Caco-2 (cell line): Measurements from ENCODE around the gene OGFOD1. TPM values are rescaled to one million over a fixed set of nuclear protein-coding genes. Genes with fewer than 3 reads are reported as not detected.

Experiments
- BruUV-seq: library from RNA; stranded (reverse); fragments of 400-500 nt; replicated peaks from 2 replicates; lab custom pipeline; 2021; lab: Mats Ljungman, UMichigan
- CTCF ChIA-PET: fragments of 300-600 bp; sonication (Branson Sonifier 250); formaldehyde crosslinking; loops from one replicate; lab custom pipeline; 2022; ENCODE audit warnings: antibody characterized with exemption; lab: Charles Lee
- POLR2A ChIA-PET: fragments of 300-600 bp; sonication (Branson Sonifier 250); formaldehyde crosslinking; loops from one replicate; lab custom pipeline; 2022; ENCODE audit warnings: antibody characterized with exemption; lab: Charles Lee
- DNase-seq, 2 experiments: peaks; one replicate each; pipeline versions ENCODE4 v3.0.0 to v3.0.0-alpha.2; 2020 to 2022
- H3K27me3 ChIP-seq: replicated peaks from 2 replicates; pipeline ENCODE4 v1.6.0; 2011; ENCODE audit warnings: low read length; ENCODE audit not compliant: control insufficient read depth, insufficient read depth
- H3K36me3 ChIP-seq: 2 replicates; pipeline ENCODE4 v1.5.1; 2011; ENCODE audit warnings: low read length; ENCODE audit not compliant: control insufficient read depth, insufficient read depth
- H3K4me1 ChIP-seq: fragments of 250-450 bp; sonication (Bioruptor Pico); 2 replicates; pipeline ENCODE4 v1.5.1; 2020; ENCODE audit warnings: mild to moderate bottlenecking
- H3K4me3 ChIP-seq: 2 replicates; pipeline ENCODE4 v1.5.1; 2011; ENCODE audit warnings: low read depth, mild to moderate bottlenecking, control low read depth, low read length
- H3K9me3 ChIP-seq: fragments of 250-450 bp; sonication (Bioruptor Pico); 2 replicates; pipeline ENCODE4 v1.5.1; 2020; ENCODE audit warnings: mild to moderate bottlenecking, moderate library complexity
- H3K27ac Mint-ChIP-seq: one replicate; pipeline ENCODE4 v1.8.0; 2022; ENCODE audit warnings: mixed read lengths; ENCODE audit not compliant: unreplicated experiment
- H3K27me3 Mint-ChIP-seq: one replicate; pipeline ENCODE4 v1.8.0; 2022; ENCODE audit warnings: mixed read lengths; ENCODE audit not compliant: insufficient read depth, unreplicated experiment
- H3K36me3 Mint-ChIP-seq: one replicate; pipeline ENCODE4 v1.8.0; 2022; ENCODE audit warnings: mild to moderate bottlenecking, mixed read lengths; ENCODE audit not compliant: insufficient read depth, unreplicated experiment
- H3K4me1 Mint-ChIP-seq: one replicate; pipeline ENCODE4 v1.8.0; 2022; ENCODE audit warnings: low read depth, mixed read lengths; ENCODE audit not compliant: unreplicated experiment
- H3K4me3 Mint-ChIP-seq: one replicate; pipeline ENCODE4 v1.8.0; 2022; ENCODE audit warnings: mild to moderate bottlenecking, moderate library complexity, mixed read lengths; ENCODE audit not compliant: unreplicated experiment
- H3K9me3 Mint-ChIP-seq: one replicate; pipeline ENCODE4 v1.8.0; 2022; ENCODE audit warnings: mixed read lengths; ENCODE audit not compliant: unreplicated experiment
- CTCF ChIP-seq, 2 experiments: fragments of 200-600 bp in 1 of 2; IDR thresholded peaks; 1 replicate in 1 of 2; 2 replicates in 1 of 2; pipeline versions ENCODE4 v1.5.1 to v1.8.0; 2011 to 2022; ENCODE audit warnings: antibody characterized with exemption in 1 of 2, control low read depth in 1 of 2, inconsistent platforms in 1 of 2, low read depth in 1 of 2, low read length in 1 of 2, mild to moderate bottlenecking in 1 of 2, moderate library complexity in 1 of 2; ENCODE audit not compliant: insufficient read depth in 1 of 2, severe bottlenecking in 1 of 2, unreplicated experiment in 1 of 2
- intact Hi-C: fragments of 100-400 bp; cut with micrococcal nuclease; formaldehyde crosslinking; loops from one replicate; pipeline ENCODE4 v1.10.0; 2022; ENCODE audit not compliant: unreplicated experiment
- total RNA-seq: library from RNA; stranded (reverse); gene quantifications from 2 replicates; pipeline ENCODE4 v1.2.3, GENCODE V29; 2022

Gene OGFOD1
- total RNA-seq, 1 experiment from 2014 or later: 79.0 TPM

GRCh38 chr16:56470666-56471065 is 19.3 kb downstream of the OGFOD1 start:
- H3K4me1 Mint-ChIP-seq: no peaks in the 10 kb centered on the region
- no peak for DNase-seq
- no peaks in the 10 kb centered on the region for H3K9me3 Mint-ChIP-seq
- Histone ChIP-seq H3K9me3 (no peaks in the 10 kb centered on the region), H3K4me1 (no peaks in the 10 kb centered on the region), H3K27me3 (no peaks in the 10 kb centered on the region), H3K4me3 (no peak overlapping the region), H3K36me3 (peaks cover 5% of the 10 kb centered on the region)
- no TSS peak for BruUV-seq
- no peak overlapping the region for H3K4me3 Mint-ChIP-seq
- intact Hi-C loops: no loop called here
- ChIA-PET POLR2A (no interaction called here), CTCF (no interaction called here)
- H3K36me3 Mint-ChIP-seq: peaks cover 98% of the 10 kb centered on the region
- H3K27ac Mint-ChIP-seq: no peak overlapping the region
- H3K27me3 Mint-ChIP-seq: no peaks in the 10 kb centered on the region
- no peak for TF ChIP-seq CTCF (IDR thresholded peaks at IDR 0.05; ENCODE audit: insufficient read depth in 1 of 2, low read depth in 1 of 2, low read length in 1 of 2, severe bottlenecking in 1 of 2, unreplicated experiment in 1 of 2)

- POLR2A ChIA-PET: no interaction called here
- no peaks in the 10 kb centered on the region for H3K27me3 Mint-ChIP-seq
- H3K9me3 Mint-ChIP-seq: no peaks in the 10 kb centered on the region
- Histone ChIP-seq H3K9me3 (no peaks in the 10 kb centered on the region), H3K36me3 (peaks cover 1% of the 10 kb centered on the region), H3K27me3 (no peaks in the 10 kb centered on the region), H3K4me1 (no peaks in the 10 kb centered on the region), H3K4me3 (no peak overlapping the region)
- no peak overlapping the region for H3K4me3 Mint-ChIP-seq
- CTCF ChIA-PET: interaction anchor here (0.7 kb wide), 1 partner anchor 10 kb away, joined by 3 read pairs; no protein-coding TSS in a partner anchor
- no peaks in the 10 kb centered on the region for H3K4me1 Mint-ChIP-seq
- no TSS peak for BruUV-seq
- TF ChIP-seq CTCF (IDR thresholded peaks at IDR 0.05; ENCODE audit: insufficient read depth in 1 of 2, low read depth in 1 of 2, low read length in 1 of 2, severe bottlenecking in 1 of 2, unreplicated experiment in 1 of 2): no peak
- intact Hi-C loops: no loop called here
- H3K36me3 Mint-ChIP-seq: peaks cover 95% of the 10 kb centered on the region
- H3K27ac Mint-ChIP-seq: no peak overlapping the region
- no peak for DNase-seq
These were observed 23.8 kb downstream of the OGFOD1 start for GRCh38 chr16:56475201-56475600.

- no peak for DNase-seq
- Histone ChIP-seq H3K4me3 (no peak overlapping the region), H3K27me3 (no peaks in the 10 kb centered on the region), H3K9me3 (no peaks in the 10 kb centered on the region), H3K4me1 (no peaks in the 10 kb centered on the region), H3K36me3 (no peaks in the 10 kb centered on the region; the same call in 1 of the 2 replicates)
- no peaks in the 10 kb centered on the region for H3K9me3 Mint-ChIP-seq
- intact Hi-C loops: no loop called here
- H3K4me3 Mint-ChIP-seq: no peak overlapping the region
- ChIA-PET POLR2A (no interaction called here), CTCF (no interaction called here)
- peaks cover 74% of the 10 kb centered on the region for H3K36me3 Mint-ChIP-seq
- H3K27ac Mint-ChIP-seq: no peak overlapping the region
- no peak for TF ChIP-seq CTCF (IDR thresholded peaks at IDR 0.05; ENCODE audit: insufficient read depth in 1 of 2, low read depth in 1 of 2, low read length in 1 of 2, severe bottlenecking in 1 of 2, unreplicated experiment in 1 of 2)
- BruUV-seq: TSS peak; percentile 53
- no peaks in the 10 kb centered on the region for H3K4me1 Mint-ChIP-seq
- H3K27me3 Mint-ChIP-seq: no peaks in the 10 kb centered on the region
These were observed 25.9 kb downstream of the OGFOD1 start for GRCh38 chr16:56477096-56477878.
